GM21529 (cell line): ENCODE results near the gene USP6NL.

Source experiments
- ATAC-seq: cut with Tn5 transposase; IDR thresholded peaks from one replicate; pipeline ENCODE4 v1.9.1; 2021; ENCODE audit not compliant: unreplicated experiment

USP6NL gene

GRCh38 chr10:11483201-11484148 lies 128.0 kb downstream of the USP6NL start:
- ATAC-seq: no peak

DNA sequence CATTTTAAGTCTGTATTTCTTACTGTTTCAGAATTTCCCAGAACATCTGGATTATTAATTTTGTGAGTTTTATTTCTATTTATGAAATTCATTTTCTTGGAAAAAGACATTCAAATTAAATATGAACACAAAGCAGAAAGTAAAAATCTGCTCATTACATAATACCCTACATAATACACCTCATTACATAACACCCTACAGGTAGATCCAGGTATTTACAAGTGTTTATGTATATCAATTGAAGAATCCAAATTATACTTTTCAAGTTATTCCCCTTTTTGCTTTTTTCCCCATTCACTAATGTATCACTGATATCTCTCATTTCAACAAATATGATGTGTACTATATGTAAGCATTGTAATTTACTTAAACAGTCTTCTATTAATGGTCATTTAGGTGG lies 129.1 kb downstream of the USP6NL start:
- ATAC-seq: no peak

- no peak for ATAC-seq
These were observed 130.8 kb downstream of the USP6NL start for GRCh38 chr10:11480687-11481086.

- no peak for ATAC-seq
These were observed 132.2 kb downstream of the USP6NL start for GRCh38 chr10:11479300-11479699.

DNA sequence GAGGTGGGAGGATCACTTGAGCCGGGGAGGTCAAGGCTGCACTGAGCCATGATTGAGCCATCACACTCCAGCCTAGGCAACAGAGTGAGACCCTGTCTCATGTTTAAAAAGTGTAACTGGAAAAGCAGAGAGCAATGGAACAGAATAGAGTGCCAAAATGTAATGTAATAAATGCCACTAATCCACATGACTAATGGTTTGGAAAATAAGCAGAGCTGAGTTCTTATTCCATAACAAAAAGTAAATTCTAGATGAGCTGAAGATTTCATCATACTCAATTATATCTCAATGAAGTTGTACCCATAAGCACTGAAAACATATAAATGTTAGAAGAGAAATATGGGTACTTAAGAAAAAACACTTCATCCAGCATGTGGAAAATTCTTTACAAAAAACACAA lies 132.6 kb downstream of the USP6NL start:
- no peak for ATAC-seq

DNA sequence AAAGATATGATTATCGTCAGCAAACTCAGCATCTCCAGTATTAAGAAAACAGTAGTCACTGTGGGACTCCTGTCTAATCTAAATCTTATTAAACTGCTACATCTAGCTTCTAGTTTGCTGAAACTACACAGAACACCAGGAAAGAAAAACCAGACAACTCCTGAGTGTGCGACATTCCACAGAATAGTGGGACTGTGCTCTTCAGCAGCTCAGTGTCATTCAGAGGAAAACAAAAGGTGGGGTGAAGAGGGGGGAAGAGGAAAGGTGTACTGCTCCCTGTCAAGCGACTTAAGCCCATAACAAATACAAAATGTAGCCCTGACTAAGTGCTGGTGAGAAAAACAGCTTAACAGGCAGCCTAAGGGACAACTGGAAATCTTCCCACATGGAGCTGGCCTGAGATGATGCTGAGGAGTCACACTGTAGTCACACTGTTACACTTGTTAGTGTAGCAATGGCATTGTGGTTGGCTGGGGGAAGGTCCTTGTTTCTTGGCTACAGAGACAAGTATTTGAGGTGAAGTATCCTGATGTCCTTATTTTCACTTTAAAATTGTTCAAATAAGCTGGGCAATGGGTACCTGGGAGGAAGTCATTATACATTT lies 135.5 kb downstream of the USP6NL start:
- ATAC-seq: no peak

DNA sequence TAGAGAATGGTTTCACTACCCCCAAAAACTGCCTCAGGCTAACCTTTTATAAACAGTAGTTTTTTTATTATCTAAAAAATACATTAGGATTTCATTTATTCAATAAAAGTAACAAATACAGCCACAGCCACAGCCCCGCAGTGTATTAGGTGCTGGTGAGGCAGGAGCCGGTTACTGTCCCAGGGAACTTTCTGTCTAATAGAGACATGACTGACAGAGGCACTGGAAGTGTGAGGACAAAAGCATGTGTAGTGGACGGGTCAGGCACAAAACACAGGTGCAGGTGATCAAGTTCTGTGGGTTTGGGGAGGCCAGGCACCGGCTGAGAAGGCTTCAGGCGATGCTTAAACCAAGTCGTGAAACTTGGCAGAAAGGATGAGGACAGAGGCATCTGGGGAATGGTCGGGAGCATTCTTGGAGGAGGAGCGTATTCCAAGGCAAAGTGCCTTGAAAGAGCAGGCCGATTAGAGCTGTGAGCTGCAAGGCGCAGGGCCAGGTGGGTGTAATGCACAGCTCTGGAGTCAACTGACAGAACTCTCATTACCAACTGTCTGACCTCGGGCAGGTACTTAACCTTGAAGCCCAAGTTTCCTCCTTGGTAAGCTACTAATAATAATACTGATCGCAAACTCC lies 138.2 kb downstream of the USP6NL start:
- no peak for ATAC-seq

DNA sequence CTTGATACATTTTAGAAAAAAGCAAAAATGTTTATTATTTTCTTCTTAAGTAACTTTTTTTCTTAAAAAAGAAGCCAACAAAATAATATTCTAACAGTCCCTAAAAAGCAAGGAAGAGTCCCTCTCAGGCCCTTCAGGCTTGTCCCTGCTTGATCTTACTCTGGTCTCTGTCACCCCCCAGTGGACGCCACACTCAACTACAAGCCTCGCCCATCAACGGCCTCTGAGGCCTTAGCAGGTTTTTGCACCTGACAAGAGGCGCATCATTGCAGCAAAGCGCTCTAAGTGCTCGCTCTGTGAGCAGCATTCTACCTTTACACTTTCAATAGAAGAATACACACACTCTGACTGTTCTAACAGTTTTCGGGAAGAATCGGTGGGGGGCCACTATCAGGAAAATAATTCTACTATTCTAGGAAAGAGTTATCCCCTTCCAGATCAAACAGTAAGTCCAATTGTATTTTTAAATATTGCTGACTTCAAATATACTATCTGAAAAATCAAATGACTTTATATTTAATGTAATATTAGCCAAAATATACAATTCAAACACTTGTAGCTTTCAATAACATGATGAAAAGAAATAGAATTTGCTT lies 139.2 kb downstream of the USP6NL start:
- ATAC-seq: peak; percentile 83

GRCh38 chr10:11469575-11470391 lies 141.7 kb downstream of the USP6NL start:
- no peak for ATAC-seq

GRCh38 chr10:11468126-11468742 lies 143.2 kb downstream of the USP6NL start:
- no peak for ATAC-seq

DNA sequence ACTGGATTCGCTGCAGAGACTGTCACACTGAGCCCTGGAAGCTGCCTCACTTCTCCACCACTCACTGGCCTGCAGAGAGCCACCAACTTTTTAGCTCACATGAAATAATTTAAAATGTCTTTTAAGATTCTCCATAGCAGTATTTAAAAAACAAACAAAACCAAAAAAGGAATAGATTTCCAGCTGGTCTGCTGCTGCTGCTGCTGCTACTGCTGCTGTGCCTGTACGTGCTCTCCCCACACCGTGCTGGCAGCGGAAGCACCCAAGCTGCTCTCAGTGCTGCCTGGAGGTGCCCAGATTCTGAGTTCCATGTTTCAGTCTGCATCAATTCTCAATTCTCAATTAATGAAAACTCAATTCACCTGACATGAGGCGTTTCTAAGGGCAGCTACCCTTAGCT lies 146.0 kb downstream of the USP6NL start:
- no peak for ATAC-seq

GRCh38 chr10:11463111-11463510 lies 148.3 kb downstream of the USP6NL start:
- no peak for ATAC-seq

GRCh38 chr10:11462071-11462470 lies 149.4 kb downstream of the USP6NL start:
- no peak for ATAC-seq

DNA sequence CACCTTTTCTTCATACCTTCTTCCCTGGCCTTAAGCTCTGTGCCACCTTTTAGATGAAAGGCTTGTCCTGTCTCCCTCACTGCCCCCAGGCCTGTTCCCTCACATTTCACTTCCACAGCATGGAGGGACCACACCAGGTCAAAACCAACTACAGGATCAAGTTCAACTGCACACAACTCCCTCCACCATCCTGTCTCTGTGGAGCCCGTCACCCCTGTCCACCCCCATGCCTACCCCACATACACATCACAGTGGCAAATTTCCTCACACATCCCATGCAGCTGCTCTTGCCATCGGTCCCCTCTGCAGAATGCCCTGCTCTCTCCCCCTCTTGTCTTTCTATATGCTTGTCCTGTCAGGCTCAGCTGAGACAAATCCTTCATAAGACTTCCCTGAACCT lies 154.1 kb downstream of the USP6NL start:
- no peak for ATAC-seq

DNA sequence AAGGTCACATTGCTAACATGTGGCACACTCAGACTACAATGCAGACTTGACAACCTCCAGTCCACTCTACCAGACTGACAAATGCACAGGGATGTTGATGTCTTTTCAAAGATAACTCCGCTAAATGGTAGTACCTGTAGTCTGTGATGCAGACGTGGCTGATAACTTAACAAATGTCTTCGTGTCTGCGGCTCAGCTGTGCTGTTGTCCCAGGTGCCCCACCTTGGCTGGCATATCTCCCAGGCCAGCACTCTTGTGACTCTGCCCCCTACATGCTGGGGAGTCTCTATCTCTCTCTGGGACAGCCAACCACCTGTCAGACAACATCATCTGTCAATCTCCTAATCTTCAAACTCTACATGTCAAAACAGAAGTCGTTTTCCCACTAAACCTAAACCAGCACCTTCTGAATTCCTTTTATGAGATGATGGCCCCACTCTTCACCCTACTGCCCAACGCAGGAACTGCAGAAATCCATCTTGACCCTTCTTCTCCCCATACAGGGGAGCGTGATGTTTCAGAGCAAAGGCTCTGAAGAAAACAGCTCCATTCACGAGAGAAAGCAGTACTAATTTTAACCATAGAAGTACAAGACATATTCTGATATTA lies 156.4 kb downstream of the USP6NL start:
- ATAC-seq: no peak

DNA sequence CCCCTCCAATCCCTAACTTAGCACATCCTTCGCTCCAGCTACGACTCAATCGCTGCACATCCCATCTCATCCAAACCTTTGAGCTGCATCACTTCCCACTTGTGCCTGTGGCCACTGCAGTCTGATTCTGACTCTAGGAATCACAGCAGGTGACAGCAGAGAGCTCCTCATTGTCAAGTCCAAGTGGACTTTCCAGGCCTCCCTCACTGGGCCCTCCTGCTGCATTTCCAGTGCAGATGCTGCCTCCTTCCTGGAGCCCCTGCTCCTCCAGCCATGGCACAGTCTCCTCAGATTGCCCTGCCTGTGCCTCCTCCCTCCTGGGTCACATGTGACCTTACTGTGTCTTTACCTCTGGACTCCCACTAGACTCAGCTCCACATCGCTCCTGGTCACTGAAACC lies 157.3 kb downstream of the USP6NL start:
- no peak for ATAC-seq

DNA sequence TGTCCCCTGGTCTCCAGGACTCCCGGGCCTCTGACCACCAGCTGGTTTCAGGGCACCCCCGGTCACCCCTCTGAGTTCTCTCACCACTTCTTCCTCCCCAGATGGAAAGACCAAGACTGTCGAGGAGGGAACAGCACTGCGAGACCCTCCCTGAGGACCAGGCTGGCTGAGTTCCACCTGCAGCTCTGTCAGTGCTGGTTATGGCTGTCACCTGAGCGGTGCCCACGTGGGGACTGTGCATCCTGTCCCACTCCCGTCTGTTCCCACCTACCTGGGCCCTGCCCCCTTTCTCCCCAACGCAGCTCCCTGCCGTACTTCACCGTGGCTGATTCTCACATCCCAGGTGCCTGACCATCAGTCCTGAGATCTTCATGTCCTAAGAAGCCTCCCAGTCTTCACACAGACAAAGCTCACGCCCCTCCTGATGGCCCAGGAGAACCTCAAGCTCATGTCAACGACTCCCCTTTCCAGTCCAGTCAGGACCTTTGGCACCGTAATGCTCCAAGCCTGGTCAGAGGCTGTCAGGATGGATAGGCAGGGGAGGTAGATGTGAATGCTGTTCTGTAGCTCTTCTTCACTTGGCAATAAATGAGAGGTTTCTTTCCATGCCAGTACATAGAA lies 159.7 kb downstream of the USP6NL start:
- no peak for ATAC-seq

- no peak for ATAC-seq
These were observed 161.0 kb downstream of the USP6NL start for GRCh38 chr10:11450427-11450826.

- no peak for ATAC-seq
These were observed 161.7 kb downstream of the USP6NL start for GRCh38 chr10:11449761-11450160.
